ENCODE measurements around the gene LRRFIP1.

DNA sequence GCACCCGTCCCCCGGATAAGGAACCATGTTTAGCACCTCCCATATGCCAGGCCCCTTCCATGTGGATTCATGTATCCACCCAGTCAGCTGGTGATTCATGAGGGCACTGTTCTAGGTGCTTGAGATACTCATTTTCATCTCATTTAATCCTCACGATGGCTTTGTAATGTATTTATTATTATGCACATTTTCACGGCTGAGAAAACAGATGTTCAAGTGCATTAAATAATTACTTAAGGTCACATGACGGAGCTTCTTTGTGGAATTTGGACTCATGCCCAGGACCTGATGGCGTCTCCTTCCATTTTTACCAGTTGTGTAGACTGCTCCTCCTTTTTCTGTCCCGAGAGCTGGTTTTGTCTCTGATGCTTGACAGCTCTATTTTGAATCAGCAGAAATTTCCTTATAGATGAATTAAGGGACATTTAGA is 99.0 kb downstream of the LRRFIP1 start:
- TF ChIP-seq EZH2 (optimal IDR thresholded peaks at IDR 0.05; ENCODE audit: low read depth, low read length) (no peak), CTCF (IDR thresholded peaks at IDR 0.05; ENCODE audit: low read length) (no peak)

Data from MM.1S (cell line).